ENCODE measurements around the gene ST7L.

The ST7L gene

GRCh38 chr1:112509660-112510178 is 109.2 kb downstream of the ST7L start:
- no peak overlapping the region for H3K4me3 ChIP-seq

GRCh38 chr1:112509005-112509659 is 109.8 kb downstream of the ST7L start:
- Histone ChIP-seq H3K4me1 (peaks cover 8 to 41% (median 34%) of the 10 kb centered on the region in 10 experiments; a peak in 18 of 20 replicates), H3K27ac (no peak overlapping the region), H3K9me3 (replicated peaks in 1 of 11) (peaks cover 0 to 9% (median 0%) of the 10 kb centered on the region in 11 experiments; a peak in 5 of 22 replicates), H3K27me3 (peaks cover 47 to 72% (median 58%) of the 10 kb centered on the region in 11 experiments), H3K9ac (peak overlapping the region in 5 of 11 experiments; percentile 14 to 63 (median 43); a peak in 6 of 22 replicates), H3K4me2 (peak overlapping the region; percentile 89 to 98 (median 96)), H3K36me3 (no peaks in the 10 kb centered on the region), H4K20me1 (peaks cover 0 to 22% (median 0%) of the 10 kb centered on the region in 11 experiments; a peak in 4 of 22 replicates), H3K4me3 (peak overlapping the region; percentile 50 to 72 (median 64))
- no peak for TF ChIP-seq Cebpa-rat (IDR thresholded peaks at IDR 0.05)

More at GRCh38 chr1:112509660-112510178, 109.2 kb downstream of the ST7L start:
- H3K4me1 ChIP-seq: peaks cover 8 to 36% (median 33%) of the 10 kb centered on the region in 10 experiments; a peak in 18 of 20 replicates
- H3K27ac ChIP-seq: no peak overlapping the region
- H3K36me3 ChIP-seq: no peaks in the 10 kb centered on the region
- H3K9ac ChIP-seq: no peak overlapping the region
- peaks cover 41 to 66% (median 52%) of the 10 kb centered on the region in 11 experiments for H3K27me3 ChIP-seq
- no peak for TF ChIP-seq Cebpa-rat (IDR thresholded peaks at IDR 0.05)
- peaks cover 0 to 9% (median 0%) of the 10 kb centered on the region in 11 experiments; a peak in 5 of 22 replicates for H3K9me3 ChIP-seq (replicated peaks in 1 of 11)
- H4K20me1 ChIP-seq: peaks cover 0 to 22% (median 0%) of the 10 kb centered on the region in 11 experiments; a peak in 4 of 22 replicates
- no peak overlapping the region for H3K4me2 ChIP-seq

- Histone ChIP-seq H3K27me3 (peaks cover 54 to 79% (median 65%) of the 10 kb centered on the region in 11 experiments), H3K4me2 (peak within 1 kb of the TSS; percentile 89 to 98 (median 96)), H4K20me1 (peaks cover 0 to 22% (median 0%) of the 10 kb centered on the region in 11 experiments; a peak in 4 of 22 replicates), H3K27ac (no peak within 1 kb of the TSS), H3K9me3 (replicated peaks in 1 of 11) (peaks cover 0 to 9% (median 0%) of the 10 kb centered on the region in 11 experiments; a peak in 5 of 22 replicates), H3K4me3 (peak within 1 kb of the TSS; percentile 50 to 72 (median 64)), H3K36me3 (no peaks in the 10 kb centered on the region), H3K9ac (peak within 1 kb of the TSS in 10 of 11 experiments; percentile 1 to 68 (median 42); a peak in 18 of 22 replicates), H3K4me1 (peaks cover 8 to 41% (median 34%) of the 10 kb centered on the region in 10 experiments; a peak in 18 of 20 replicates)
- no peak for TF ChIP-seq Cebpa-rat (IDR thresholded peaks at IDR 0.05)
Measured at GRCh38 chr1:112508278-112509004, 110.5 kb downstream of the ST7L start, which contains the start of gene WNT2B. Gene WNT2B (plus strand): TSS chr1:112508965. CDS start chr1:112509263, 298 bp downstream.

- peaks cover 8 to 41% (median 34%) of the 10 kb centered on the region in 10 experiments; a peak in 18 of 20 replicates for H3K4me1 ChIP-seq
- H3K4me3 ChIP-seq: peak overlapping the region; percentile 50 to 72 (median 64)
- no peaks in the 10 kb centered on the region for H3K36me3 ChIP-seq
- H3K9me3 ChIP-seq (replicated peaks in 1 of 11): peaks cover 0 to 9% (median 0%) of the 10 kb centered on the region in 11 experiments; a peak in 5 of 22 replicates
- no peak overlapping the region for H3K27ac ChIP-seq
- H3K9ac ChIP-seq: peak overlapping the region in 10 of 11 experiments; percentile 1 to 68 (median 42); a peak in 18 of 22 replicates
- H3K27me3 ChIP-seq: peaks cover 59 to 84% (median 71%) of the 10 kb centered on the region in 11 experiments
- peak overlapping the region; percentile 89 to 98 (median 96) for H3K4me2 ChIP-seq
- no peak for TF ChIP-seq Cebpa-rat (IDR thresholded peaks at IDR 0.05)
- H4K20me1 ChIP-seq: peaks cover 0 to 22% (median 0%) of the 10 kb centered on the region in 11 experiments; a peak in 5 of 22 replicates
Measured at GRCh38 chr1:112507921-112508277, 111.0 kb downstream of the ST7L start.

GRCh38 chr1:112507336-112507735 is 111.6 kb downstream of the ST7L start:
- Histone ChIP-seq H3K4me1 (peaks cover 8 to 41% (median 34%) of the 10 kb centered on the region in 10 experiments; a peak in 18 of 20 replicates), H3K27me3 (peaks cover 65 to 90% (median 76%) of the 10 kb centered on the region in 11 experiments), H3K4me2 (peak overlapping the region; percentile 89 to 98 (median 96)), H3K36me3 (no peaks in the 10 kb centered on the region), H3K9ac (peak overlapping the region in 1 of 11 experiments; percentile 43; a peak in 1 of 22 replicates), H3K27ac (no peak overlapping the region), H3K4me3 (peak overlapping the region in 9 of 10 experiments; percentile 50 to 72 (median 64); a peak in 16 of 20 replicates), H3K9me3 (replicated peaks in 1 of 11) (peaks cover 0 to 9% (median 0%) of the 10 kb centered on the region in 11 experiments; a peak in 5 of 22 replicates), H4K20me1 (peaks cover 0 to 23% (median 0%) of the 10 kb centered on the region in 11 experiments; a peak in 6 of 22 replicates)
- TF ChIP-seq Cebpa-rat (IDR thresholded peaks at IDR 0.05): no peak

- TF ChIP-seq Cebpa-rat (IDR thresholded peaks at IDR 0.05): no peak
- Histone ChIP-seq H3K4me2 (peak overlapping the region in 2 of 11 experiments; percentile 56 to 59; a peak in 2 of 22 replicates), H3K9ac (no peak overlapping the region), H3K4me1 (peaks cover 8 to 42% (median 34%) of the 10 kb centered on the region in 10 experiments; a peak in 18 of 20 replicates), H3K9me3 (replicated peaks in 1 of 11) (peaks cover 0 to 14% (median 0%) of the 10 kb centered on the region in 11 experiments; a peak in 5 of 22 replicates), H3K27ac (no peak overlapping the region), H3K27me3 (peaks cover 71 to 96% (median 82%) of the 10 kb centered on the region in 11 experiments), H3K4me3 (no peak overlapping the region), H4K20me1 (peaks cover 0 to 29% (median 0%) of the 10 kb centered on the region in 11 experiments; a peak in 7 of 22 replicates), H3K36me3 (no peaks in the 10 kb centered on the region)
Measured at GRCh38 chr1:112506731-112507130, 112.2 kb downstream of the ST7L start.

GRCh38 chr1:112506306-112506705 is 112.6 kb downstream of the ST7L start:
- no peak for TF ChIP-seq Cebpa-rat (IDR thresholded peaks at IDR 0.05)
- H3K36me3 ChIP-seq: no peaks in the 10 kb centered on the region
- peaks cover 0 to 14% (median 0%) of the 10 kb centered on the region in 11 experiments; a peak in 5 of 22 replicates for H3K9me3 ChIP-seq (replicated peaks in 1 of 11)
- H3K9ac ChIP-seq: no peak overlapping the region
- peaks cover 8 to 44% (median 34%) of the 10 kb centered on the region in 10 experiments; a peak in 18 of 20 replicates for H3K4me1 ChIP-seq
- no peak overlapping the region for H3K4me3 ChIP-seq
- H4K20me1 ChIP-seq: peaks cover 0 to 30% (median 0%) of the 10 kb centered on the region in 11 experiments; a peak in 7 of 22 replicates
- peaks cover 75 to 97% (median 86%) of the 10 kb centered on the region in 11 experiments for H3K27me3 ChIP-seq
- peak overlapping the region in 8 of 11 experiments; percentile 24 to 68 (median 55); a peak in 13 of 22 replicates for H3K4me2 ChIP-seq
- no peak overlapping the region for H3K27ac ChIP-seq

GRCh38 chr1:112505878-112506277 is 113.1 kb downstream of the ST7L start:
- no peak for TF ChIP-seq Cebpa-rat (IDR thresholded peaks at IDR 0.05)
- Histone ChIP-seq H4K20me1 (peaks cover 0 to 30% (median 0%) of the 10 kb centered on the region in 11 experiments; a peak in 7 of 22 replicates), H3K4me2 (peak overlapping the region in 8 of 11 experiments; percentile 24 to 68 (median 55); a peak in 15 of 22 replicates), H3K4me3 (no peak overlapping the region), H3K9me3 (replicated peaks in 1 of 11) (peaks cover 0 to 14% (median 0%) of the 10 kb centered on the region in 11 experiments; a peak in 5 of 22 replicates), H3K9ac (no peak overlapping the region), H3K27me3 (peaks cover 79 to 99% (median 91%) of the 10 kb centered on the region in 11 experiments), H3K36me3 (no peaks in the 10 kb centered on the region), H3K27ac (no peak overlapping the region), H3K4me1 (peaks cover 8 to 44% (median 34%) of the 10 kb centered on the region in 10 experiments; a peak in 18 of 20 replicates)
